GM19351 (cell line): ENCODE measurements around the gene GRIP1.

Experiments used
- ATAC-seq: cut with Tn5 transposase; IDR thresholded peaks from one replicate; pipeline ENCODE4 v1.9.1; 2021; ENCODE audit warnings: mild to moderate bottlenecking, moderate library complexity; ENCODE audit not compliant: unreplicated experiment

Gene GRIP1

GRCh38 chr12:66602483-66603143 is 76.3 kb downstream of the GRIP1 start:
- ATAC-seq: no peak

DNA sequence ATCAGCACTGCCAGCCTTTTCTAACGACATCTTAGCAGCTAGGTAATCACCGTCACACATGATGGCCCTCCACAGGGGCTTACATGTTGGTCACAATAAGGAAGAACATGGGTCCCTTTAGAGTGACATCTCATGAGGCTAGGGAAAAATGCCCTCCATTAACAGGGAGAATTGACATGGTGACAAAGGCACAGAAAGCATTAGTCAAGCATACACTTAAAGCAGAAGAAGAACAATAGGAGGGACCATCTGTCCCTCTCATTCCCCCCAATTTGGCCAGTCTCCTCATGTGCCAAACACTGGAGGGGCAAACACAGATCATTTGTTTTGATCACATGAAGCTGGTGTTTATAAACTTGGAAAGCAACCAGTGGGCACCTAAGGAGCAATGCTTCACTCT is 78.0 kb downstream of the GRIP1 start:
- no peak for ATAC-seq

GRCh38 chr12:66599816-66600215 is 79.1 kb downstream of the GRIP1 start:
- no peak for ATAC-seq

- ATAC-seq: no peak
Measured at GRCh38 chr12:66598608-66599007, 80.3 kb downstream of the GRIP1 start.

DNA sequence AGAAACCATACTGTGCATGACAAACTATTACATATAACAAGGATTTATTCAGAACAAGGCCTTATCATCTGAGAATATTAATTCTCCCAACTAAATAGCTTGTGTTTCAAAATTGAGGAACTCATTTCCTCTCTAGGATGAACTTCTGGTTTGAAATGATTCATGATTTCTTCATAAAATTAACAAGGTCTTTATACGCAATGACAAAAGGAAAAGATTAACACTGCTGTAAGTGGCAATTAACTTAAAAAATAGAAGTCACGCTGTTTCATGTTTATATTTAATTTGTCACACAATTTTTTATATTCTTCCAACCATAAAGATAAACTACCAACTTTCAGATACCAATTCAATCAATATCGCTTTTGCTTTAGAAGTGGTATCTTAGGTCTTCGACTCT is 80.8 kb downstream of the GRIP1 start:
- no peak for ATAC-seq

DNA sequence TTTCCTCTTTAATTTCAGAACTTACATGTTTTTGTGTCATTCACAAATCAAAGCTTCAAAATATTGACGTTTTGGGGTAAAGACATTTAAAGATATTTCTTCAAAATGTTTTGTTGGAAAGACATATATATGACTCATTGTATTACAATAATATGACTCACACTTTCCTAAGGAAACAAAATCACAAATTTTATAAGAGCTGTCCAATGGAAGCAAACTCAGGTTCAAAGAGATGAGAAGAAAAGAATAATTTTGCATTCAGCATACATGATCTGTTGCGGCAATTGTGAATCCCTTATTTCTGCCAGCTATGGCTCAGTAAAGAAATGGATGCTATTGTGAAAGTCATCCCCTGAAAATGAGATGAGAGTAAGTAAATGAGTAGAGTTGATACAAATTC is 82.7 kb downstream of the GRIP1 start:
- ATAC-seq: no peak

- no peak for ATAC-seq
Measured at GRCh38 chr12:66594688-66595087, 84.2 kb downstream of the GRIP1 start.

- no peak for ATAC-seq
Measured at GRCh38 chr12:66590275-66590985, 88.4 kb downstream of the GRIP1 start.

- peak; percentile 40 for ATAC-seq
Measured at GRCh38 chr12:66589095-66589494, 89.8 kb downstream of the GRIP1 start.

GRCh38 chr12:66587912-66588311 is 91.0 kb downstream of the GRIP1 start:
- no peak for ATAC-seq

DNA sequence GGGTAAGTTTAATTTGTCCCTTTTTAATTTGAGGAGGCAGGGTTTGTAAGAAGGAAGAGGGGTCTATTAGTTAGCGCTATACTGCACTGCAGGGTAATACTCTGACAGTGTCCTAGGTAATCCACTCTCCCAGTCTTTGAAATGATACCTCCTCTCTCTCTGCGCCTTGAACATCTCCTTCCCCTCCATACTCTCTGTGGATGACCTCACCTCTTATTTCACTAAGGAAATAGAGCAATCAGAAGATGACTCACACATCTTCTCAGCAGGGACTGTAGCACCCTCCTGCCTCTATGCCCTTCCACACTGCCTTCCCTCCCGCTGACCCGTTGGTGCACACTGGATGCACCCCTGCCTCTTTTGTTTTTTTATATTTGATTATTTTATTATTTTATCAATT is 94.2 kb downstream of the GRIP1 start:
- ATAC-seq: no peak

DNA sequence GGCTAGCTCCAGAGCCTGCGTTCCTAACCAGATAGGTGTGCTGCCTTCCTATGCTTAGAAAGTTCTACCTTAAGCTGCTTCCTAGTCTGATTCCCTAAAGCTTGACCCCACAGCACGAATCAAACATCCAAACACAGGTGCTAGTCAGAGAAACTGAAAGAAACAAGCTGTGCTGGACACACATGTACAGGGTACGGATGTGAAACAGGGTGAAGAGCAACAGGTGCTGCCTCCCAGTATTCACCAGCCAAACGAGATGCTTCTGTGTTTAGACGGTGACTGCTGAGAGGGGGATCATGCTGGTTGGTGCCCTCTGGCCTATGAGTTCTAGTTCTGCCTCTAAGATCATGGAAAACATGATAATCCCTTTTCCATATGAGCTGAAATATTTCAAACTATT is 105.3 kb downstream of the GRIP1 start:
- ATAC-seq: peak; percentile 64

GRCh38 chr12:66572845-66573244 is 106.0 kb downstream of the GRIP1 start:
- ATAC-seq: no peak

GRCh38 chr12:66571361-66571915 is 107.4 kb downstream of the GRIP1 start:
- no peak for ATAC-seq

DNA sequence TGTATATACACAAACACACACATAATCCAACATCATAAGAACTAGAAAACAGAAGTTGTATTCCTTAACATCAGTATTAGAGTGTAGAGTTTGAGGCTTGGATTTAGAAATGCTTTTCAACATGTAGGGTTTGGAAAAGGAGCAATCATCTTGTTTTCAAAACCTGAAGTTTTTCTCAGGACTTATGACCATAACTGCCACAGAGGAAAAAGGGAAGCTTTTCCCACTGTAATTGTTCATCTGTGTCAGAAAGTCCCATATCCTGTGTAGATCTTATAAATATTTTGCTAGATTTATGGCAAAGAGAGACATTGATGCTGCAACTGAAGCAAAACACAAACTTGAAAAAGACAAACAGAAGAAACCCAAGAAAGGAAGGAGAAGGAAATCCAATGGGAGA is 115.7 kb downstream of the GRIP1 start:
- ATAC-seq: no peak

DNA sequence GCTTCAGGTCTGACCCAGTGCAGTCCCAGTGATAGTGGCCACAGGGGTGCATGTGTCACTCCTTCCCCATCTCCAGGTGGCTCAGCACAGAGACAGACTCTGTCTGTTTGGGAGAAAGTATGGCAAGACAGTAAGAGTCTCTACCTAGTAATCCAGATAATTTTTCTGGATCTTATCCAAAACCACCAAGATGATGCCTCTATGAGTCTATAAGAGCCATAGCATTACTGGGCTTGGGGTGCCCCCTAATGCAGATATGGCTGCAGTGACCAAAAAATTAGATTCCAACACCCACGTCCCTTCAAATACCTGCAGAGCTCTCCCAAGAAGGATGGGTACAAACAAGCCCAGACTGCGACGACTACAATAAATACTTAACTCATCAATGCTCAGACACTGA is 123.8 kb downstream of the GRIP1 start:
- no peak for ATAC-seq

DNA sequence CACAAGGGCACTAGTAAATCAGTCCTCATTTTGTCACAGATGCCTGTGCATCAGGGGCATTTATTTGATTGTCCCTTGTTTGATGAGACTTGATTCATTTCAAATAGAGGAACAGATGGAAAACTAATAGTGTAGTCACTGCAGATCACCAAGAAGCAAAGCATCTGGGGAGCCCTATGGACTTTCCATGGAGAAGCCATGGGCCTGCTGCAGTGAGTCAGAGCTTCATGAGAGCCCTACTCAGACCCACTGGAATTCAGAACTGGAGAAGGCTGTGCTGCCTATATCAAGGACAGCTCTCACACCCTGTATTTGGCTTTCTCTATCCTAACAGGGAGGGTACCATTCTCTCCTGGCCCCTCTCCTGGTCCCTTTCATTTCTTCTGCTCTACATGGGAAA is 126.2 kb downstream of the GRIP1 start:
- ATAC-seq: no peak

DNA sequence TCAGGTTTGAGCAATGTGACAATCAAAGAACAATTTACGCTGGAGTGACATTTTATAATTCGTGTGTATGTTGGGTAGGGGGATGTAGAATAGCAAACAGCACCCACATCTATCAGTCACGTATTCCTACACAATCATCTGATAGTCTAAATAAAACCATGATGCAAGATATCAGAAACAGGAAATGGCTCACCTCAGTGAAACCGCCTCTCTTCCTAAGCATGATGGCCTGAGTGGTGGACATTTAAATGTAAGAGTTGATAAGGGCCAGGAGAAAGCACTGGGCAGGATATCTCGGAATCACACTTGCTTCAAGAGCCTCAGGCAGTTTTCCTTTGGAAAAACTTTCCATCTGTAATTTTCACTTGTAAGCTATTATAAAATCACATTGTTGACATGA is 128.2 kb downstream of the GRIP1 start:
- ATAC-seq: no peak

- ATAC-seq: no peak
Measured at GRCh38 chr12:66549050-66549389, 129.9 kb downstream of the GRIP1 start.

GRCh38 chr12:66548338-66549049 is 130.4 kb downstream of the GRIP1 start:
- peak; percentile 82 for ATAC-seq

DNA sequence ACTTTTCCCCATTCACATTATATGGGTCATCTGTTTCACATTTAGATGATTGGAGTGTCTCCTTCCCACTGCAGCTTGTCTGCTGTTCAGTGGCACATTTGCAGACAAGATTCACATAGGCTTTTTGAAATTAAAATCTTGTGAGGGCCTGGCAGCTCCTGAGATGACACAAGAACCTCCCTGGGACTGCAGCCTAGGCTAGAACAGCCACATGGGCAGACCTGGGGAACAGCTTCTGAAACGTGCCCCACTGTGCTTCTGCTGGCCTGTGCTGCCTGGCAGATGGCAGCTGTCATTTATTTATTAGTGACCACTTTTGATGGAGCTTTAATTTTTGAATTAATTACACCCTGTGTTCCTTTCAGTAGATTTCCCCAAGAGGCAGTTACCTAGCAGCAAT is 137.4 kb downstream of the GRIP1 start:
- ATAC-seq: no peak

DNA sequence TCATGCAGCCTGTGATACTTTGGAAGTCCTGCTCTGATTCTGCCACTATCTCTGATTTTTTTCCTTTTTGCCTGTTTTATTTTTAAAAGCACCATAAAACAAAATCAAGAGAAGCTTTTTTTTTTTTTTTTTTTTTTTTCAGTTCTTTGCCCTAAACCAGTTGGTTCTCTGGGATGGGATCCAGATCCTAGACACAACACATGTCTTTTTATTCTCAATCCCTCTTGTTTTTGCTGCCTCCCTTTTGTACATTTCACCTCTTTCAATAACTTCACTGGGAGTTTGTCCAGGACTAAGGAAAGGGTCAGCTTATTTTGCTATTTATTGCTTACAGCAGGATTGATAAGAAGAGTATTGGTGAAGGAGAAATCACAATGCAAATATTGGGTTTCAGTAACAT is 139.4 kb downstream of the GRIP1 start:
- no peak for ATAC-seq
